ENCODE measurements around the gene SORBS2.

SORBS2 gene

DNA sequence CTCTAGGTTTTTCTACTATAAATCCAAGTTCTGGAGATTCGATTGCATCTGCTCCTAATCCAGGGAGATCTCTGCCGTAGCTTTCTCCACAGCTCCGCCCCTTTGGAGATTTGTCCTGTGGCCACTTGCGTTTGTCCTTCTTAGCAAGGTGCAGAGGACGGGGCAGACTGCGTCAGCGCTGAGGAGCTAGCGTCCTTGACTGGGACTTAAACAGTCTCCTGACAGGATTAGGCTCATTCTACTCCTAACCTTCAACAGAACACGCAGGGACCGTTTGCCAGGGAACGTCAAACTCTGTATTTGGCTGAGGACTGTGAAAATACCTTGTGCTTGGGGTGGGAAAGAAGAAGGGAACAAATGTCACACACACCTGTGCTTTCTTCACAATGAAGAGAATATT lies 38.6 kb downstream of the SORBS2 start:
- DNase-seq (ENCODE audit: low read depth) = no peak

GRCh38 chr4:185772391-185773093 lies 39.5 kb downstream of the SORBS2 start:
- no peak for DNase-seq (ENCODE audit: low read depth)

GRCh38 chr4:185771711-185772390 lies 40.1 kb downstream of the SORBS2 start:
- no peak for DNase-seq (ENCODE audit: low read depth)

DNA sequence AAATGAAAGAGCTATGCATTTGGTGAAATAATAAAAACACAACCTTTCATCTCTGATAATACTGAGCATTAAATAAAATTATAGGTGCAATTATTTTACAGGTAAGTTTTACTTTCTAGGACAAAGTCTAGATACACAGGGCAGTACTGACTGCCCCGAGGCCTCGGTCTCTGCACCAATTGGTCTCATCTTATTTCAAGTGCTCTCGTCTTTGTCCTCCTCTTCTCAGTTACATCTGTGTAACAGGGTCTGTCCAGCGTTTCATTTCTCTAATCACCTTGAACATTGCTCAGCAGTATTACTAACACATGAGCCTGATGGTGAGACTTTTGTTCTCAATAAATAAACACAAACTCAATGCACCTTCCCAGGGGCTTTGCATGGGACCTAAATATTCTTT lies 44.5 kb downstream of the SORBS2 start:
- no peak for DNase-seq (ENCODE audit: low read depth)

DNA sequence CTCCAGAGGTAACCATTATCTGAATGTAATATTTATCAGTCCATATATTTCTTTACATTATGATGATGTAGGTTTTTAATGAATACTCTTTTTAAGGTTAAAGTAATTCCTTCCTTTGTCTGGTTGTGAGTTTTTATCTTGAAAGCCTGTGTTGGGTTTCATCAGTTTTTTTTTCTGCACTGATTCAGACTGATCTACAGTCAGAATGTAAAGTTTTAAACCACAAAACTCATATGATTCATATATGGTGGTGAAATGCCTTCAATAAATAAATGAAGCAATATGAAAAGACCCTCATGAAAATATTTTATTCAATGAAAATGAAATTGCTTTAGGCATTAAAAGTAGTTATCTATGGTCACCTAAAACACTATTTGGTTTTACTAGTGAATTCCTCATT lies 47.1 kb downstream of the SORBS2 start:
- no peak for DNase-seq (ENCODE audit: low read depth)

DNA sequence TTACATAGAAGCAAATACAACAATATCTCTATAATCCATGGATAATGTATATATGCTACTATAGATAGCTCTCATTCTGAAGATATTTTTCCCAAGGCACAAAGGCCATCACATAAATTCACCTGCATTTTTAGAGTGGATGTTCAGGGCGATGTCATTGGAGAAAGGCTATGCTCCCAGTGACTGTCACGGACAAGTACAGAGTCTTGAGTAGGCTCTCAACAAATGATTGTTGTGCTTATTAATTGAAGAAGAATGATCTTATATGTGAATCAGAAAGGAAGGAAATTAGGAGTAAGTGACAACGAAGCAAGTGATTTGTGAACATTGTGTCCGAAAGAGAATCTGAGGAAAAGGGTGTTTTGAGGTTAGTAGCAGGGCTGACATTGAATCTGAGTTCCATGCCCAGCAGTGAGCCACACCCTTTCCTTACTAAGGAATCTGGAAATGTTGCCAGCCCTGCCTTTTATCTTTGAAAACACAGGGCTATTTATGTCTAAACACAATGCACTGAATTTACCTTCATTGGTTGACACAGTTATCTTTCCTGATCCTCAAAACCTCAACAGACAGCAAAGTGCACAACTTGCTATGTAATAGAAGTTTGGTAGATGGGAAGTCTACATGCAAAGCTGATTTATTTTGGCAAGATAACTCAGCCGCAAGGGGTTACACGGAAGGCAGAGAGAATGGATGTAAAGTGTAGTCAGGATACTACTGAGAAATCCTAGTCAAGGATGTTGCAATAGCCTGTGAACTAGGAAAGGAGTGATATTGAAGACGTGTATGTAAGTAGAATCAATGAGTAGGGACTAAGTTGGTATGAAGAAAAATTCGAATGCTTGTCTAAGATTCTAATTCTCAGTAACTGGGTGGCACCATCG lies 50.4 kb downstream of the SORBS2 start:
- no peak for DNase-seq (ENCODE audit: low read depth)

GRCh38 chr4:185758807-185759206 lies 53.2 kb downstream of the SORBS2 start:
- no peak for DNase-seq (ENCODE audit: low read depth)

GRCh38 chr4:185755451-185755850 lies 56.5 kb downstream of the SORBS2 start:
- no peak for DNase-seq (ENCODE audit: low read depth)

- DNase-seq (ENCODE audit: low read depth) = no peak
Measured at GRCh38 chr4:185754961-185755360, 57.0 kb downstream of the SORBS2 start.

GRCh38 chr4:185752872-185753271 lies 59.1 kb downstream of the SORBS2 start:
- DNase-seq (ENCODE audit: low read depth) = no peak

DNA sequence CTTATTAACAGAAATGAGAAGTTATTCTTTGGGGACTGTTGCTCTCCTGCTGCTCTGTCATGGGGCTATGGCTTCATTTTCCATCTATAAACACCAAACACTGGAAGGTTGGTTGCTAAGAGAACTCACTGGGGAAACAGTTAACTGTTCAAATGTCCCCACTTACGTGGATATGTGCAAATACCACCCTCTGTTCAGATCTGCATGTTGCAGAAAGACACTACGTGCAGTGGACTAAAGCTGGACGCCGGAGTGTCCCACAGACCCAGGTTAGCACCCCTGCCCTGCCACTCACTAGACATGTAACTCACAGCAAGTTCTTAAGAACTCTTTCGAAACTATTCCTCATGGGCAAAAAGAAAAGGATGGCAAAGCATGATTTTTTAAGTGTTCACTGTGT lies 62.1 kb downstream of the SORBS2 start:
- DNase-seq (ENCODE audit: low read depth) = no peak

- no peak for DNase-seq (ENCODE audit: low read depth)
Measured at GRCh38 chr4:185748901-185749390, 63.0 kb downstream of the SORBS2 start.

- no peak for DNase-seq (ENCODE audit: low read depth)
Measured at GRCh38 chr4:185745891-185746290, 66.1 kb downstream of the SORBS2 start.

DNA sequence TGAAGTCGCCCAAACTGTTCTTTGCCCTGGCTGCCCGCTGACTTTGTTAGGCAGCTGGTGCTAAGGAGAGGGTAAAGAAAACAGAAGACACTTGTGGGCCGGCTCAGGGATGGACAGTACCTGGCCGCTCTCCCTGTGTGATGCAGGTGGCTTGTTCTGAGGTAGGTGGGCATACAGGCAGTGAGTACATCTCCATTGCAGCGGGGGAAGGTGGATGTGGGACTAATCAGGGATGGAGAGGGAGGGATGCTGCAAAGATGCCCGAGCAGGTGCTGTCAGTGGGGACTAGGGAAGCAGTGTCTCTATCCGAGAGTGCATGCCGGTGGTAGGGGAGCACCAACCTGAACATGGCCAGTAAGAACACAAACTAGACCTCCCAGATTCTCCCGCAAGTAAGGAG lies 67.0 kb downstream of the SORBS2 start:
- no peak for DNase-seq (ENCODE audit: low read depth)

GRCh38 chr4:185744488-185744862 lies 67.5 kb downstream of the SORBS2 start:
- DNase-seq (ENCODE audit: low read depth) = no peak

DNA sequence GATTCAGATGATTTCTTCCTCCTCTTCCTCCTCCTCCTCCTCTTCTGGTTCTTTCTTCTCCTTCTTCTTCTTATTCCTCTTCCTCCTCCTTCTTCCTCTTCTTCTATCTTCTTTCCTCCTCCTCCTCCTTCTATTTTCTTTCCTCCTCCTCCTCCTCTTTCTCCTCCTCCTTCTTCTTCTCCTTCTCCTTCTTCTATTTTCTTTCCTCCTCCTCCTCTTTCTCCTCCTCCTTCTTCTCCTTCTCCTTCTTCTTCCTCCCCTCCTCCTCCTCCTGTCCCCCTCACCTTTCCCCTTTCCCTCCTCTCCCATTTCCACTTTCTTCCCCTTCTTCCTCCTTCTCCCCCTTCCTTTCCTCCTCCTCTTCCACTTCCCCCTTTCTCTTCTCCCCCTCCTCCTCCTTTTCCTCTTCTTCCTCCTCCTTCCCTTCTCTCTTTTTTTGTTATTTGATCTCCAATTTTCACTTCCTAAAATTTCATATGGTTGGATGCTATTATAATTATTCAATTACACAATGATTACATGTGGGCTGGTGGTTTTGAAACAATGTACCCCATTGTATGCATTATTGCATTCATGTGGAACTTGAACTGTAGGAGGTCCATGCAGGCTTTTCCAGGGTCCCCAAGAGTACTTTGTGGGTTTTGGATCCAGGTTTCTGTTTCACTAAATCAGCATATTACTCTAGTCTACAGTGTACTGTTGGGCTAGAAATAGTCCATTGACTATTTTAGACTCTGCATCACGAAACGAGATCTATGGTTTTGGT lies 68.1 kb downstream of the SORBS2 start:
- DNase-seq (ENCODE audit: low read depth) = no peak

- no peak for DNase-seq (ENCODE audit: low read depth)
Measured at GRCh38 chr4:185742766-185743165, 69.2 kb downstream of the SORBS2 start.

DNA sequence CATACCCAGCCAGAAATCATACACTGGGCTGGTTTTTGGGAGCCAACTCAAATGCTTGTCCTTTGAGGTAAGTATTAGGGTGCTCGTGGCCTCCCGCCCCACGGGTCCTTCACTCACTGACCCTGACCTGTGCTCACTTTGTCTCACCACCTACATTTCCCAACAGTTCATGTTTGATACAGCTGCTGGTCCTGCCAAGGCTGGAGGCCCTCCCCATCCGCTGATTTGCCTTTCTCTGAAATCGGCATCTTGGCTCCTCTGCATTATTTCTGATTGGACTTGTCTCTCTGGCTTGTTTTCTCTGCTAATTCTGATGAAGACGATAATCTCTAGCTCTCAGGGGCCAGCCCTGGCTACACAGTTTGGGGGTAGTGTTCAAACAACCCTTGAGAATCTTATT lies 70.2 kb downstream of the SORBS2 start:
- no peak for DNase-seq (ENCODE audit: low read depth)

GRCh38 chr4:185740471-185740873 lies 71.5 kb downstream of the SORBS2 start:
- DNase-seq (ENCODE audit: low read depth) = no peak

- DNase-seq (ENCODE audit: low read depth) = no peak
Measured at GRCh38 chr4:185738820-185739219, 73.2 kb downstream of the SORBS2 start.

GRCh38 chr4:185738038-185738552 lies 73.9 kb downstream of the SORBS2 start:
- no peak for DNase-seq (ENCODE audit: low read depth)

All from stimulated activated CD4-positive, alpha-beta T cell treated with anti-CD3 and anti-CD28 coated beads, Interleukin-2, amount 100 ng/mL, for 4 hours (primary cell).